ENCODE data around the gene RALGPS1.

DNA sequence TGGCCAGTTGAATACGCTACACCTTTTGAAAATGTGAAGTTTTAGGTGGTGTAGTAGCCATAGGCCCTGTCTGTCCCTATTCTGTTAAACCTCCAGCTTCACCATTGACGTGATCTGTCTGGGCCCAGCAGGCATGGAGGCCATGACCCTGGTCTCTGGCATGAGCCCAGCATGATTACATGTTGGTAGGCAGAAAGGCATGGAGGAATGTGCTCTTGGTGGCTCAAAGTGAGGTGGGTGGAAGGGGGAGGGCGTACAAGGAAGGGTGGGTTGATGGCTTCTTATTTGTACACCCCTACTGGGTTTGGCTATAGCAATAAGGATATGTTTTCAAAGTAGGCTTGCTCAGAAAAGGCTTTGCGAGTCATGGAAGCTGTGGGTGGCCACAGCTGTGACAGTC, 23.7 kb downstream of the RALGPS1 start:
- TF ChIP-seq, protein P1, sequence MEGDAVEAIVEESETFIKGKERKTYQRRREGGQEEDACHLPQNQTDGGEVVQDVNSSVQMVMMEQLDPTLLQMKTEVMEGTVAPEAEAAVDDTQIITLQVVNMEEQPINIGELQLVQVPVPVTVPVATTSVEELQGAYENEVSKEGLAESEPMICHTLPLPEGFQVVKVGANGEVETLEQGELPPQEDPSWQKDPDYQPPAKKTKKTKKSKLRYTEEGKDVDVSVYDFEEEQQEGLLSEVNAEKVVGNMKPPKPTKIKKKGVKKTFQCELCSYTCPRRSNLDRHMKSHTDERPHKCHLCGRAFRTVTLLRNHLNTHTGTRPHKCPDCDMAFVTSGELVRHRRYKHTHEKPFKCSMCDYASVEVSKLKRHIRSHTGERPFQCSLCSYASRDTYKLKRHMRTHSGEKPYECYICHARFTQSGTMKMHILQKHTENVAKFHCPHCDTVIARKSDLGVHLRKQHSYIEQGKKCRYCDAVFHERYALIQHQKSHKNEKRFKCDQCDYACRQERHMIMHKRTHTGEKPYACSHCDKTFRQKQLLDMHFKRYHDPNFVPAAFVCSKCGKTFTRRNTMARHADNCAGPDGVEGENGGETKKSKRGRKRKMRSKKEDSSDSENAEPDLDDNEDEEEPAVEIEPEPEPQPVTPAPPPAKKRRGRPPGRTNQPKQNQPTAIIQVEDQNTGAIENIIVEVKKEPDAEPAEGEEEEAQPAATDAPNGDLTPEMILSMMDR (IDR thresholded peaks at IDR 0.05; ENCODE audit: poor library complexity) = no peak
- TF ChIP-seq EZH2 (IDR thresholded peaks at IDR 0.05; ENCODE audit: borderline replicate concordance) (no peak), EZH2phosphoT487 (IDR thresholded peaks at IDR 0.05; ENCODE audit: low read depth, severe bottlenecking, unreplicated experiment) (no peak)
